B cell (primary cell): ENCODE results near the gene PMPCA. TPM values are rescaled to one million over a fixed set of nuclear protein-coding genes. Genes with fewer than 3 reads are reported as not detected.

Experiments used
- ATAC-seq: fragments of 200-7000 bp; cut with Tn5 transposase; one replicate; pipeline ENCODE4 v1.10.0; 2021; ENCODE audit warnings: low read depth, mild to moderate bottlenecking, moderate number of reproducible peaks, moderate library complexity
- CTCF ChIA-PET: fragments of 350-600 bp; sonication (Branson Sonifier 250); formaldehyde crosslinking; loops from one replicate; lab custom pipeline; 2021; ENCODE audit warnings: antibody characterized with exemption, inconsistent platforms; lab: Charles Lee
- POLR2A ChIA-PET: fragments of 350-600 bp; sonication (Branson Sonifier 250); formaldehyde crosslinking; loops from one replicate; lab custom pipeline; 2021; ENCODE audit warnings: antibody characterized with exemption; lab: Charles Lee
- DNase-seq: peaks from one replicate; pipeline ENCODE4 v3.0.0; 2013
- H2AFZ ChIP-seq: 2 replicates; pipeline ENCODE4 v1.6.1; 2012; ENCODE audit warnings: mild to moderate bottlenecking, low read depth, low read length; ENCODE audit not compliant: insufficient read depth, poor library complexity, severe bottlenecking
- H3K27ac ChIP-seq, 2 donors: 1 replicate in 1 of 2; 2 replicates in 1 of 2; pipeline ENCODE4 v1.5.1; 2012 to 2013; ENCODE audit warnings: low read length in 2 of 2, mild to moderate bottlenecking in 2 of 2, moderate library complexity in 1 of 2
- H3K27me3 ChIP-seq, 4 experiments: fragments of 200-600 bp in 1 of 4; sonication (generic) in 1 of 4; replicated peaks in 1 of 4; 1 replicate in 2 of 4; 2 replicates in 2 of 4; pipeline versions ENCODE4 v1.6.1 to v1.7.0; 2013 to 2016; ENCODE audit warnings: low read length in 3 of 4, mild to moderate bottlenecking in 2 of 4, mixed read lengths in 1 of 4, moderate library complexity in 1 of 4; ENCODE audit not compliant: insufficient read depth in 4 of 4, control insufficient read depth in 3 of 4; ENCODE audit errors: control extremely low read depth in 1 of 4
- H3K36me3 ChIP-seq, 2 experiments: replicated peaks in 1 of 2; 1 replicate in 1 of 2; 2 replicates in 1 of 2; pipeline versions ENCODE4 v1.6.1 to v1.7.1; 2013; ENCODE audit warnings: low read length in 1 of 2; ENCODE audit not compliant: insufficient read depth in 2 of 2, control insufficient read depth in 1 of 2; ENCODE audit errors: control extremely low read depth in 1 of 2, extremely low read depth in 1 of 2
- H3K4me1 ChIP-seq, 2 donors: fragments of 200-600 bp in 1 of 2; sonication (generic) in 1 of 2; 1 replicate in 1 of 2; 2 replicates in 1 of 2; pipeline versions ENCODE4 v1.5.1 to v1.6.1; 2013 to 2017; ENCODE audit warnings: low read length in 2 of 2; ENCODE audit not compliant: control insufficient read depth in 2 of 2, insufficient read depth in 2 of 2
- H3K4me2 ChIP-seq: replicated peaks from 2 replicates; pipeline ENCODE3; 2012; ENCODE audit warnings: mild to moderate bottlenecking, low read depth, low read length; ENCODE audit not compliant: poor library complexity, severe bottlenecking
- H3K4me3 ChIP-seq, 5 experiments: fragments of 200-600 bp in 1 of 5; sonication (generic) in 1 of 5; 1 replicate in 3 of 5; 2 replicates in 2 of 5; pipeline versions ENCODE4 v1.5.1 to v1.7.0; 2011 to 2016; ENCODE audit warnings: low read length in 4 of 5, mild to moderate bottlenecking in 4 of 5, low read depth in 2 of 5, control low read depth in 1 of 5, moderate library complexity in 1 of 5; ENCODE audit not compliant: insufficient read depth in 1 of 5; ENCODE audit errors: control extremely low read depth in 1 of 5, extremely low read depth in 1 of 5
- H3K79me2 ChIP-seq: fragments of 200-600 bp; sonication (generic); one replicate; pipeline ENCODE4 v1.6.0; 2016; ENCODE audit warnings: low read length; ENCODE audit not compliant: control insufficient read depth, insufficient read depth
- H3K9ac ChIP-seq: fragments of 200-600 bp; sonication (generic); 2 replicates; pipeline ENCODE4 v1.6.1; 2017; ENCODE audit warnings: mild to moderate bottlenecking, low read length, moderate library complexity
- H3K9me3 ChIP-seq, 3 donors: one replicate each; pipeline versions ENCODE4 v1.6.1 to v1.7.1; 2013; ENCODE audit warnings: low read length in 2 of 3; ENCODE audit not compliant: control insufficient read depth in 2 of 3, insufficient read depth in 1 of 3; ENCODE audit errors: control extremely low read depth in 1 of 3
- H4K20me1 ChIP-seq: 2 replicates; pipeline ENCODE4 v1.6.0; 2012; ENCODE audit warnings: mild to moderate bottlenecking, low read length; ENCODE audit not compliant: insufficient read depth, control insufficient read depth, poor library complexity, severe bottlenecking
- H3K27ac Mint-ChIP-seq: one replicate; pipeline ENCODE4 v1.8.0; 2021; ENCODE audit warnings: mixed read lengths
- H3K27me3 Mint-ChIP-seq: one replicate; pipeline ENCODE4 v1.8.0; 2021; ENCODE audit warnings: mixed read lengths
- H3K4me1 Mint-ChIP-seq: one replicate; pipeline ENCODE4 v1.8.0; 2021; ENCODE audit warnings: mixed read lengths
- H3K4me3 Mint-ChIP-seq: one replicate; pipeline ENCODE4 v1.8.0; 2021; ENCODE audit warnings: mixed read lengths
- H3K9me3 Mint-ChIP-seq: one replicate; pipeline ENCODE4 v1.8.0; 2022; ENCODE audit warnings: mixed read lengths; ENCODE audit not compliant: insufficient read depth
- EZH2 ChIP-seq: IDR thresholded peaks from 2 replicates; pipeline ENCODE4 v1.6.1; 2012; ENCODE audit warnings: borderline replicate concordance, low read depth, mild to moderate bottlenecking, moderate library complexity, low read length; ENCODE audit not compliant: insufficient read depth, poor library complexity, severe bottlenecking
- WGBS: methylation state at CpG from one replicate; pipeline ENCODE4 v1.1.5; 2013; ENCODE audit warnings: missing lambda C conversion rate; ENCODE audit not compliant: insufficient coverage; 5-methylcytosine and 5-hydroxymethylcytosine counted together
- intact Hi-C: fragments of 100-400 bp; cut with micrococcal nuclease; formaldehyde crosslinking; loops from one replicate; pipeline ENCODE4 v1.10.0; 2022
- polyA plus RNA-seq: library from polyadenylated mRNA; depleted of rRNA; stranded (reverse); fragments of >200 nt; gene quantifications from 2 replicates; pipeline ENCODE4 v1.2.3, GENCODE V29; 2012
- total RNA-seq, 2 donors: library from RNA; stranded (reverse); fragments of 120-200 nt in 1 of 2; gene quantifications; 1 replicate in 1 of 2; 2 replicates in 1 of 2; pipeline versions ENCODE4 v1.2.3 to v1.2.4, GENCODE V29; 2013 to 2022
- TF ChIP-seq, protein P1 (sequence below): fragments of 200-600 bp; IDR thresholded peaks from one replicate; pipeline ENCODE4 v1.8.0; 2022; ENCODE audit warnings: antibody characterized with exemption, mild to moderate bottlenecking

The PMPCA gene
- total and polyA plus RNA-seq, 2 donors (not counting 1 experiment from before 2014, with no cell fraction given), result 64.4 to 72.2 TPM

DNA sequence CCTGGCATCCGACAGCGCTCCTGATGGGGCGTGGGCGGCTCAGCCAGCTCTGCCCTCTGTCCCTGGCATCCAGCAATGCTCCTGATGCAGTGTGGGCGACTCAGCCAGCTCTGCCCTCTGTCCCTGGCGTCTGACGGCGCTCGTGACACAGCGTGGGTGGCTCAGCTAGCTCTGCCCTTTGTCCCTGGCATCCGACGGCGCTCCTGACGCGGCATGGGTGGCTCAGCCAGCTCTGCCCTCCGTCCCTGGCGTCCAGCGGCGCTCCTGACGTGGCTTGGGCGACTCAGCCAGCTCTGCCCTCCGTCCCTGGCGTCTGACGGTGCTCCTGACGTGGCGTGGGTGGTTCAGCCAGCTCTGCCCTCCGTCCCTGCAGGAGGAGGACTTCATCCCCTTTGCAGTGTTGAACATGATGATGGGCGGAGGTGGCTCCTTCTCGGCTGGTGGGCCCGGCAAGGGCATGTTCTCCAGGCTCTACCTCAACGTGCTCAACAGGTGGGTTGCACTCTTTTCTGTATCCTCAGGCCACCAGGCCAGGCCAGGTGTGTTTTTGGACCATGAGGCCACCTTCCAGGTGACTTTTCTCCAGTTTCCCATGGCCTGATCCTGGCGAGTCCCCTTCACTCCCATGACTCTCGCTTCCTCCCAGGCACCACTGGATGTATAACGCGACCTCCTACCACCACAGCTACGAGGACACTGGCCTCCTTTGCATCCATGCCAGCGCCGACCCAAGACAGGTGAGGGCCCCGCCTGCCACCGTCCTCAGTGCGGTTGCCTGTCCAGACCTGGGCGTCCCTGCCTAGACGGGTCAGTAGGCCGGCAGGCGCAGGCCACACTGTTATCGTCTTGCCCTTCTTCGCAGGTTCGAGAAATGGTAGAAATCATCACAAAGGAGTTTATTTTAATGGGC lies 8.0 kb downstream of the PMPCA start:
- Histone ChIP-seq H3K27me3 (no peaks in the 10 kb centered on the region), H3K9ac (no peak overlapping the region), H3K4me2 (no peak overlapping the region), H3K9me3 (no peaks in the 10 kb centered on the region), H2AFZ (no peak overlapping the region), H4K20me1 (peaks cover 13% of the 10 kb centered on the region), H3K27ac (no peak overlapping the region), H3K4me3 (no peak overlapping the region), H3K79me2 (peaks cover 16% of the 10 kb centered on the region), H3K36me3 (peaks cover 0 to 82% of the 10 kb centered on the region in 2 experiments), H3K4me1 (no peaks in the 10 kb centered on the region)
- TF ChIP-seq EZH2, result no peak
- TF ChIP-seq, protein P1, sequence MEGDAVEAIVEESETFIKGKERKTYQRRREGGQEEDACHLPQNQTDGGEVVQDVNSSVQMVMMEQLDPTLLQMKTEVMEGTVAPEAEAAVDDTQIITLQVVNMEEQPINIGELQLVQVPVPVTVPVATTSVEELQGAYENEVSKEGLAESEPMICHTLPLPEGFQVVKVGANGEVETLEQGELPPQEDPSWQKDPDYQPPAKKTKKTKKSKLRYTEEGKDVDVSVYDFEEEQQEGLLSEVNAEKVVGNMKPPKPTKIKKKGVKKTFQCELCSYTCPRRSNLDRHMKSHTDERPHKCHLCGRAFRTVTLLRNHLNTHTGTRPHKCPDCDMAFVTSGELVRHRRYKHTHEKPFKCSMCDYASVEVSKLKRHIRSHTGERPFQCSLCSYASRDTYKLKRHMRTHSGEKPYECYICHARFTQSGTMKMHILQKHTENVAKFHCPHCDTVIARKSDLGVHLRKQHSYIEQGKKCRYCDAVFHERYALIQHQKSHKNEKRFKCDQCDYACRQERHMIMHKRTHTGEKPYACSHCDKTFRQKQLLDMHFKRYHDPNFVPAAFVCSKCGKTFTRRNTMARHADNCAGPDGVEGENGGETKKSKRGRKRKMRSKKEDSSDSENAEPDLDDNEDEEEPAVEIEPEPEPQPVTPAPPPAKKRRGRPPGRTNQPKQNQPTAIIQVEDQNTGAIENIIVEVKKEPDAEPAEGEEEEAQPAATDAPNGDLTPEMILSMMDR, result no peak
- CTCF ChIA-PET, result no interaction called here
- no peaks in the 10 kb centered on the region for H3K27me3 Mint-ChIP-seq
- DNase-seq, result no peak
- POLR2A ChIA-PET, result no interaction called here
- ATAC-seq, result no peak
- H3K9me3 Mint-ChIP-seq, result no peaks in the 10 kb centered on the region
- no peak overlapping the region for H3K27ac Mint-ChIP-seq
- H3K4me1 Mint-ChIP-seq, result no peaks in the 10 kb centered on the region
- 96% methylated on average over 48 of the region's 48 CpGs for WGBS
- no peak overlapping the region for H3K4me3 Mint-ChIP-seq
- intact Hi-C loops, result no loop called here

DNA sequence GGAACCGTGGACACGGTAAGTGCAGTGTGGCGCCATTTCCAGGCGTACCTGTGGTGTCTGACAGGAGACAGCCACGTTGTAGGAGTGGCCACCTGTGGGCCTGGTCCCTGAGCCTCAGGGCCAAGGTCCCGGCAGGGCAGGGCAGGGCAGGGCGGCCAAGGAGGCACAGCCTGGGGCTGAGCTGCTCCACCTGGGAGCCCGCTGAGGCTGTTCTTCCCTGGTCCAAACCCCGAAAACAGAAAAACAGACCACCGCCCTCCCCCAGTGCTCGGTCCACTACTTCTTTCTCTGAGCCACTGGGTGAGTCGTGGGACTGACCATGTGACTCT lies 8.6 kb downstream of the PMPCA start:
- over 99% methylated on average over 9 of the region's 12 CpGs for WGBS

More for the DNA sequence above, 8.6 kb downstream of the PMPCA start:
- no peaks in the 10 kb centered on the region for H3K4me1 Mint-ChIP-seq
- Histone ChIP-seq H3K9ac (no peak overlapping the region), H4K20me1 (peaks cover 9% of the 10 kb centered on the region), H2AFZ (no peak overlapping the region), H3K9me3 (no peaks in the 10 kb centered on the region), H3K27ac (no peak overlapping the region), H3K36me3 (peaks cover 0 to 81% of the 10 kb centered on the region in 2 experiments), H3K4me1 (no peaks in the 10 kb centered on the region), H3K4me2 (no peak overlapping the region), H3K27me3 (no peaks in the 10 kb centered on the region), H3K4me3 (no peak overlapping the region), H3K79me2 (peaks cover 10% of the 10 kb centered on the region)
- no peaks in the 10 kb centered on the region for H3K9me3 Mint-ChIP-seq
- intact Hi-C loops, result no loop called here
- H3K4me3 Mint-ChIP-seq, result no peak overlapping the region
- ChIA-PET POLR2A (no interaction called here), CTCF (no interaction called here)
- TF ChIP-seq, protein P1, result no peak
- TF ChIP-seq EZH2, result no peak
- no peak overlapping the region for H3K27ac Mint-ChIP-seq
- DNase-seq (no peak), ATAC-seq (no peak)
- H3K27me3 Mint-ChIP-seq, result no peaks in the 10 kb centered on the region
